H1 (cell line): ENCODE results near the gene MCUR1. TPM values are rescaled to one million over a fixed set of nuclear protein-coding genes. Genes with fewer than 3 reads are reported as not detected.

Source experiments
- CTCF ChIA-PET: fragments of 300-600 bp; sonication (Branson Sonifier 250); formaldehyde crosslinking; loops from one replicate; lab custom pipeline; 2021; ENCODE audit not compliant: partially characterized antibody; lab: Charles Lee
- POLR2A ChIA-PET: fragments of 300-600 bp; sonication (Branson Sonifier 250); formaldehyde crosslinking; loops from one replicate; lab custom pipeline; 2021; ENCODE audit warnings: inconsistent platforms; ENCODE audit not compliant: partially characterized antibody; lab: Charles Lee
- DNase-seq, 2 experiments: peaks; one replicate each; pipeline versions ENCODE4 v3.0.0 to v3.0.0-alpha.2; 2010 to 2022; ENCODE audit warnings: low spot score in 2 of 2, low read depth in 1 of 2, mixed read lengths in 1 of 2
- FAIRE-seq: peaks from 2 replicates; lab custom pipeline; 2011; peaks lifted over from hg19 to GRCh38; lab: Jason Lieb, UNC
- H2AFZ ChIP-seq: 2 replicates; pipeline ENCODE4 v1.8.1; 2012; ENCODE audit warnings: low read length, inconsistent platforms
- H2AK5ac ChIP-seq: 2 replicates; pipeline ENCODE4 v1.6.1; 2013; ENCODE audit warnings: low read depth, low read length
- H2BK120ac ChIP-seq: replicated peaks from 2 replicates; pipeline ENCODE3; 2013; ENCODE audit warnings: low read depth, low read length, inconsistent platforms
- H2BK12ac ChIP-seq: 2 replicates; pipeline ENCODE4 v1.6.1; 2013; ENCODE audit warnings: low read depth, low read length
- H2BK15ac ChIP-seq: 2 replicates; pipeline ENCODE4 v1.6.1; 2013; ENCODE audit warnings: low read length
- H2BK20ac ChIP-seq: 2 replicates; pipeline ENCODE4 v1.6.1; 2013; ENCODE audit warnings: low read length
- H2BK5ac ChIP-seq: 2 replicates; pipeline ENCODE4 v1.6.1; 2013; ENCODE audit warnings: low read depth, low read length
- H3K14ac ChIP-seq: 2 replicates; pipeline ENCODE4 v1.6.1; 2013; ENCODE audit warnings: inconsistent platforms; ENCODE audit not compliant: insufficient read length
- H3K18ac ChIP-seq: 2 replicates; pipeline ENCODE4 v1.6.1; 2013; ENCODE audit warnings: low read length; ENCODE audit errors: extremely low read depth
- H3K23ac ChIP-seq: 2 replicates; pipeline ENCODE4 v1.6.1; 2013; ENCODE audit warnings: inconsistent platforms; ENCODE audit not compliant: insufficient read length
- H3K23me2 ChIP-seq: 2 replicates; pipeline ENCODE4 v1.6.1; 2013; ENCODE audit warnings: low read depth, low read length
- H3K27ac ChIP-seq: 2 replicates; pipeline ENCODE4 v1.6.1; 2011; ENCODE audit warnings: low read depth, low read length, inconsistent platforms
- H3K27me3 ChIP-seq, 4 experiments: replicated peaks in 1 of 4; 1 replicate in 1 of 4; 2 replicates in 3 of 4; pipeline versions ENCODE4 v1.6.1 to v1.8.1; 2011 to 2013; ENCODE audit warnings: low read length in 3 of 4, mild to moderate bottlenecking in 3 of 4, inconsistent platforms in 2 of 4, mixed read lengths in 2 of 4, moderate library complexity in 1 of 4; ENCODE audit not compliant: control insufficient read depth in 3 of 4, insufficient read depth in 3 of 4; ENCODE audit errors: extremely low read depth in 1 of 4
- H3K36me3 ChIP-seq, 4 experiments: 2 replicates each; pipeline versions ENCODE4 v1.6.1 to v1.8.1; 2011 to 2013; ENCODE audit warnings: mild to moderate bottlenecking in 4 of 4, low read length in 3 of 4, moderate library complexity in 2 of 4, control low read depth in 1 of 4, inconsistent platforms in 1 of 4; ENCODE audit not compliant: insufficient read depth in 4 of 4, control insufficient read depth in 2 of 4
- H3K4ac ChIP-seq: replicated peaks from 2 replicates; pipeline ENCODE3; 2013; ENCODE audit warnings: low read length, low read depth, mixed read lengths, inconsistent platforms; ENCODE audit not compliant: insufficient read length
- H3K4me1 ChIP-seq, 4 experiments: replicated peaks in 1 of 4; 1 replicate in 1 of 4; 2 replicates in 3 of 4; pipeline versions ENCODE4 v1.6.1 to v1.8.1; 2011 to 2013; ENCODE audit warnings: low read length in 3 of 4, inconsistent platforms in 2 of 4, mixed read lengths in 1 of 4; ENCODE audit not compliant: insufficient read depth in 4 of 4, control insufficient read depth in 3 of 4
- H3K4me2 ChIP-seq, 2 experiments: 2 replicates each; pipeline versions ENCODE4 v1.6.1 to v1.8.1; 2011 to 2013; ENCODE audit warnings: low read depth in 2 of 2, low read length in 2 of 2, control low read depth in 1 of 2, inconsistent platforms in 1 of 2, mild to moderate bottlenecking in 1 of 2; ENCODE audit not compliant: insufficient read depth in 1 of 2
- H3K4me3 ChIP-seq, 4 experiments: fragments of 200-600, 300-600 bp in 1 of 4; sonication (generic), shearing (Covaris generic), sonication (Bioruptor Twin) in 1 of 4; 2 replicates each; pipeline versions ENCODE4 v1.5.1 to v1.8.1; 2011 to 2016; ENCODE audit warnings: low read length in 4 of 4, low read depth in 3 of 4, control low read depth in 2 of 4, inconsistent platforms in 2 of 4, mild to moderate bottlenecking in 2 of 4, mixed read lengths in 1 of 4, moderate library complexity in 1 of 4; ENCODE audit not compliant: insufficient read depth in 2 of 4; ENCODE audit errors: extremely low read depth in 1 of 4
- H3K56ac ChIP-seq: replicated peaks from 2 replicates; pipeline ENCODE3; 2013; ENCODE audit warnings: low read depth, mild to moderate bottlenecking, mixed read lengths, low read length, inconsistent platforms; ENCODE audit not compliant: insufficient read length
- H3K79me1 ChIP-seq: 2 replicates; pipeline ENCODE4 v1.6.1; 2013; ENCODE audit warnings: low read depth, low read length, control low read depth
- H3K79me2 ChIP-seq, 2 experiments: 2 replicates each; pipeline versions ENCODE4 v1.6.1 to v1.8.1; 2012 to 2013; ENCODE audit warnings: low read length in 2 of 2, mild to moderate bottlenecking in 2 of 2, inconsistent platforms in 1 of 2; ENCODE audit not compliant: insufficient read depth in 2 of 2, control insufficient read depth in 1 of 2
- H3K9ac ChIP-seq, 4 experiments: replicated peaks in 1 of 4; 1 replicate in 1 of 4; 2 replicates in 3 of 4; pipeline versions ENCODE4 v1.6.1 to v1.8.1; 2011 to 2013; ENCODE audit warnings: low read depth in 3 of 4, low read length in 3 of 4, control low read depth in 2 of 4, mild to moderate bottlenecking in 2 of 4, moderate library complexity in 2 of 4, inconsistent platforms in 1 of 4; ENCODE audit errors: extremely low read depth in 1 of 4
- H3K9me3 ChIP-seq, 2 experiments: 2 replicates each; pipeline versions ENCODE4 v1.6.1 to v1.8.1; 2012 to 2013; ENCODE audit warnings: mild to moderate bottlenecking in 2 of 2, moderate library complexity in 2 of 2, control low read depth in 1 of 2, inconsistent platforms in 1 of 2, low read depth in 1 of 2, low read length in 1 of 2, mixed read lengths in 1 of 2; ENCODE audit not compliant: insufficient read depth in 2 of 2
- H4K20me1 ChIP-seq, 2 experiments: replicated peaks in 1 of 2; 2 replicates each; pipeline versions ENCODE3 to v1.8.1; 2011 to 2013; ENCODE audit warnings: inconsistent platforms in 2 of 2, low read length in 2 of 2, mild to moderate bottlenecking in 1 of 2; ENCODE audit not compliant: insufficient read depth in 2 of 2, control insufficient read depth in 1 of 2
- H4K5ac ChIP-seq: 2 replicates; pipeline ENCODE4 v1.6.1; 2013; ENCODE audit warnings: low read length, low read depth, mixed read lengths, inconsistent platforms; ENCODE audit not compliant: insufficient read length
- H4K8ac ChIP-seq: 2 replicates; pipeline ENCODE4 v1.8.0; 2013; ENCODE audit warnings: mild to moderate bottlenecking, moderate library complexity, low read length, inconsistent platforms; ENCODE audit not compliant: insufficient read depth; ENCODE audit errors: extremely low read depth
- H4K91ac ChIP-seq: replicated peaks from 2 replicates; pipeline ENCODE3; 2013; ENCODE audit warnings: low read length, mixed read lengths, inconsistent platforms; ENCODE audit not compliant: insufficient read length
- CHD2 ChIP-seq: IDR thresholded peaks from 2 replicates; pipeline ENCODE4 v1.6.1; 2012; ENCODE audit warnings: low read length, improper control_type of control experiment
- GABPA ChIP-seq: IDR thresholded peaks from 2 replicates; pipeline ENCODE4 v1.6.1; 2011; ENCODE audit warnings: mild to moderate bottlenecking, low read length, moderate library complexity, borderline replicate concordance; ENCODE audit not compliant: insufficient read depth
- HDAC6 ChIP-seq: IDR thresholded peaks from one replicate; pipeline ENCODE4 v1.7.1; 2012; ENCODE audit warnings: low read depth, mild to moderate bottlenecking, inconsistent platforms, low read length, moderate library complexity
- SRF ChIP-seq: IDR thresholded peaks from 2 replicates; pipeline ENCODE4 v1.6.1; 2011; ENCODE audit warnings: mild to moderate bottlenecking, low read depth, low read length, moderate library complexity
- TAF1 ChIP-seq: IDR thresholded peaks from 2 replicates; pipeline ENCODE4 v1.6.1; 2011; ENCODE audit warnings: mild to moderate bottlenecking, low read depth, low read length
- TBP ChIP-seq: IDR thresholded peaks from 2 replicates; pipeline ENCODE4 v1.6.1; 2011; ENCODE audit warnings: low read depth, low read length, improper control_type of control experiment
- WGBS, 2 experiments: shearing (Covaris generic) in 1 of 2; methylation state at CpG; one replicate each; pipeline versions ENCODE4 v1.1.6 to v1.1.7; 2013 to 2015; ENCODE audit warnings: low lambda C conversion rate in 2 of 2, mixed read lengths in 2 of 2, inconsistent platforms in 1 of 2, low coverage in 1 of 2, missing lambda C conversion rate in 1 of 2; ENCODE audit not compliant: insufficient replicate concordance in 2 of 2, insufficient coverage in 1 of 2, insufficient read length in 1 of 2; ENCODE audit errors: extremely low coverage in 1 of 2, missing lambda C conversion rate in 1 of 2; 5-methylcytosine and 5-hydroxymethylcytosine counted together
- long read RNA-seq, 2 experiments: library from RNA in 1 of 2; library from capped mRNA in 1 of 2; stranded (forward); transcript quantifications; one replicate each; pipeline ENCODE4 v2.0.0, GENCODE V29; 2021; ENCODE audit warnings: inconsistent platforms in 1 of 2
- polyA minus RNA-seq, 3 experiments: library from RNA; depleted of rRNA, polyadenylated mRNA; stranded (reverse); fragments of >200 nt; gene quantifications; 1 replicate in 2 of 3; 2 replicates in 1 of 3; pipeline ENCODE4 v1.2.3, GENCODE V29; 2011
- polyA plus RNA-seq, 7 experiments: library from polyadenylated mRNA; depleted of rRNA in 3 of 7; stranded (reverse) in 5 of 7; unstranded in 2 of 7; fragments of >200 nt in 5 of 7; fragments of 200-250 nt in 2 of 7; gene quantifications; 1 replicate in 5 of 7; 2 replicates in 1 of 7; 4 replicates in 1 of 7; pipeline versions ENCODE4 v1.2.1 to v1.2.3, GENCODE V29; 2011 to 2013; ENCODE audit warnings: missing spikeins in 2 of 7, mixed read lengths in 2 of 7
- total RNA-seq: library from RNA; stranded (reverse); fragmentation: NEBNext Ultra II Directional; extraction: Animal tissue kit (Norgen Biotek cat#: 25700); gene quantifications from 2 replicates; pipeline ENCODE4 v1.2.1, GENCODE V29; 2021
- TF ChIP-seq, protein P1 (sequence below): IDR thresholded peaks from 2 replicates; pipeline ENCODE4 v1.6.1; 2012; ENCODE audit warnings: inconsistent platforms

The MCUR1 gene, protein sequence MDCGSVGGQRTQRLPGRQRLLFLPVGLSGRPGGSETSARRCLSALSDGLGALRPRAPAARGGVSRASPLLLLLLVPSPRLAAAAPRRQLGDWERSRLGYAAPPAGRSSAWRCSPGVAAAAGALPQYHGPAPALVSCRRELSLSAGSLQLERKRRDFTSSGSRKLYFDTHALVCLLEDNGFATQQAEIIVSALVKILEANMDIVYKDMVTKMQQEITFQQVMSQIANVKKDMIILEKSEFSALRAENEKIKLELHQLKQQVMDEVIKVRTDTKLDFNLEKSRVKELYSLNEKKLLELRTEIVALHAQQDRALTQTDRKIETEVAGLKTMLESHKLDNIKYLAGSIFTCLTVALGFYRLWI
- 35.9 and 37.3 TPM in 2 replicates for total RNA-seq
- 7.0 and 9.6 TPM in 2 replicates for polyA plus RNA-seq (2011; rRNA removed)
- polyA plus RNA-seq (2011; cell fraction: cytosol; rRNA removed): 9.3 TPM
- polyA plus RNA-seq (2011; cell fraction: nucleus; rRNA removed): 4.9 TPM
- 10.6 to 14.7 TPM (median 12.8 TPM) in 4 replicates for polyA plus RNA-seq (2012, experiment 1 of 2)
- polyA plus RNA-seq (2012, experiment 2 of 2): 4.2 TPM
- polyA plus RNA-seq (2013, experiment 1 of 2): 15.5 TPM
- polyA plus RNA-seq (2013, experiment 2 of 2): 15.6 TPM
- 7.7 and 8.1 TPM in 2 replicates for polyA minus RNA-seq (2011; rRNA and poly(A)+ RNA removed)
- 5.7 TPM for polyA minus RNA-seq (2011; cell fraction: cytosol; rRNA and poly(A)+ RNA removed)
- 9.3 TPM for polyA minus RNA-seq (2011; cell fraction: nucleus; rRNA and poly(A)+ RNA removed)
- long read RNA-seq, experiment 1, full-length matches to known transcripts: 31 of 55 reads
- long read RNA-seq, experiment 1, partial matches to known transcripts: 11 of 55 reads
- long read RNA-seq, experiment 1, other reads (novel, unspliced or antisense): 13 of 55 reads
- long read RNA-seq, experiment 2, partial matches to known transcripts: 0 of 2 reads
- long read RNA-seq, experiment 2, other reads (novel, unspliced or antisense): 2 of 2 reads

DNA sequence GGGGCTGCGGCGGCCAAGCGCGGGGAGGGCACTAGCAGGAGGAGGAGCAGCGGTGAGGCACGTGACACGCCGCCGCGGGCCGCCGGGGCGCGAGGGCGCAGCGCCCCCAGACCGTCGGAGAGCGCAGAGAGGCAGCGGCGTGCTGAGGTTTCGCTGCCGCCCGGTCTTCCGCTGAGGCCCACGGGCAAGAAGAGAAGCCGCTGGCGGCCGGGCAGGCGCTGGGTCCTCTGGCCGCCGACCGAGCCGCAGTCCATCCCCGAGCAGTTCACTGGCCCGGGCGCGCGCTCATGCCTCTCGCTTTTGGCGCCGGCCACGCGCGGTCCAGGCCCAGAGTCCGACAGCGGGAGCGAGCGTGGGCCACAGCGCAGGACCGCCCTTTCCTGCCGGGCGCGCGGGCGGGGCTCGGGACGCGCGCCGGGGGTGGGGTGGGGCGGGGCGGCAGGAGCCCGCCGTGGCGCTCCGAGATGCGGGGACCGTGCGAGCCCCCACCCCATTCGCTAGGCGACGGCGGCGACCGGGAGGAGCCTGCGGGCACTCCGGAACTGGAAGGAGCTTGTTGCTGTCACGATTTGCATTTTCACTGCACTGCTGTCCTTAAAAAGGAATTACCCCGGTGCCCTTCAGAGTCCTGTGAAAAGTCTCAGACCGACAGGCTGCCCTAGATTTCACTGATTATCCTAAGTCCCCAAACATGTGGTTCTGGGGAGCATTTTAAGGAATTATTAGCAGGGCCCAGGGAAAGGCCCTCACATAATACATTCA is at the start of gene MCUR1:
TSS of gene MCUR1 (minus strand) at position 382 of the 762 bp plus-strand sequence. CDS start at position 254, 128 bp downstream.
- Histone ChIP-seq H3K18ac (peak within 1 kb of the TSS; percentile 67; the same call in 1 of the 2 replicates), H2BK5ac (peak within 1 kb of the TSS; percentile 69; the same call in 1 of the 2 replicates), H3K36me3 (no peaks in the 10 kb centered on the region; a peak in 1 of 8 replicates), H2BK20ac (no peak within 1 kb of the TSS), H4K8ac (peak within 1 kb of the TSS; percentile 93), H3K23ac (no peak within 1 kb of the TSS), H3K14ac (no peak within 1 kb of the TSS), H3K9ac (peak within 1 kb of the TSS; percentile 57 to 89 (median 80)), H4K5ac (peak within 1 kb of the TSS; percentile 68), H3K27me3 (no peaks in the 10 kb centered on the region), H3K23me2 (peaks cover 3% of the 10 kb centered on the region; the same call in 1 of the 2 replicates), H2BK120ac (no peak within 1 kb of the TSS), H3K4me2 (peak within 1 kb of the TSS; percentile 81 to 87), H3K79me2 (peaks cover 13 to 35% of the 10 kb centered on the region in 2 experiments), H4K20me1 (peaks cover 3 to 5% of the 10 kb centered on the region in 2 experiments), H3K4me1 (peaks cover 0 to 7% (median 4%) of the 10 kb centered on the region in 4 experiments; a peak in 4 of 7 replicates), H2AFZ (0 out of 2 replicates have a peak within 1 kb of the TSS, but pooled peaks have one; percentile 29), H3K27ac (peak within 1 kb of the TSS; percentile 91), H3K9me3 (no peaks in the 10 kb centered on the region), H4K91ac (peak within 1 kb of the TSS; percentile 32), H2AK5ac (no peak within 1 kb of the TSS), H2BK12ac (no peak within 1 kb of the TSS), H2BK15ac (no peak within 1 kb of the TSS), H3K56ac (peak within 1 kb of the TSS; percentile 83), H3K79me1 (peaks cover 14% of the 10 kb centered on the region), H3K4me3 (peak within 1 kb of the TSS; percentile 67 to 89 (median 70)), H3K4ac (no peak within 1 kb of the TSS)
- ChIA-PET CTCF (interaction anchor here (1.2 kb wide), 1 partner anchor 56 kb away, joined by 3 read pairs; no protein-coding TSS in a partner anchor), POLR2A (interaction anchor here (0.6 to 2.1 kb wide), 22 partner anchors 8 to 1935 kb away, joined by 3 to 12 read pairs (median 4); partner anchors contain the start of genes RANBP9 and RNF182)
- no peak for FAIRE-seq
- 0% methylated on average over 15 of the region's 81 CpGs; no CpG with 5 or more reads in 1 of the 2 experiments for WGBS, 2 experiments
- DNase-seq: peak; percentile 50 to 83
- TF ChIP-seq TBP: peak; percentile 77; the same call in 1 of the 2 replicates
- no peak for TF ChIP-seq CHD2
- no peak for TF ChIP-seq GABPA
- TF ChIP-seq HDAC6: no peak
- TF ChIP-seq, protein P1, sequence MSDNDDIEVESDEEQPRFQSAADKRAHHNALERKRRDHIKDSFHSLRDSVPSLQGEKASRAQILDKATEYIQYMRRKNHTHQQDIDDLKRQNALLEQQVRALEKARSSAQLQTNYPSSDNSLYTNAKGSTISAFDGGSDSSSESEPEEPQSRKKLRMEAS: peak; percentile 88
- 0 out of 2 replicates have a peak, but pooled peaks have one; percentile 23 for TF ChIP-seq SRF
- TF ChIP-seq TAF1: peak; percentile 92
